ENCODE data around the gene HES2. TPM values are rescaled to one million over a fixed set of nuclear protein-coding genes. Genes with fewer than 3 reads are reported as not detected.

The HES2 gene
- total RNA-seq, 1 donor from 2014 or later, result 6.4 TPM

GRCh38 chr1:6462412-6463119, 42.8 kb upstream of the HES2 start:
- Histone ChIP-seq H3K9me3 (no peaks in the 10 kb centered on the region), H3K36me3 (peaks cover 9% of the 10 kb centered on the region), H3K4me3 (no peak overlapping the region), H3K27me3 (ENCODE audit: low read depth) (peaks cover 21% of the 10 kb centered on the region), H3K4me1 (no peaks in the 10 kb centered on the region), H3K27ac (no peak overlapping the region)
- no peak for TF ChIP-seq CTCF (IDR thresholded peaks at IDR 0.05)
- ATAC-seq (no peak), DNase-seq (no peak)
- intact Hi-C loops (cut with DNase I), result no loop called here

- peak overlapping the region; percentile 45 for H3K4me3 ChIP-seq
- ATAC-seq (no peak), DNase-seq (no peak)
- no peaks in the 10 kb centered on the region for H3K4me1 ChIP-seq
- H3K27ac ChIP-seq, result no peak overlapping the region
- intact Hi-C loops (cut with DNase I), result no loop called here
- no peaks in the 10 kb centered on the region for H3K9me3 ChIP-seq
- peaks cover 9% of the 10 kb centered on the region for H3K36me3 ChIP-seq
- no peak for TF ChIP-seq CTCF (IDR thresholded peaks at IDR 0.05)
- H3K27me3 ChIP-seq (ENCODE audit: low read depth), result peaks cover 24% of the 10 kb centered on the region
These were observed 42.1 kb upstream of the HES2 start for GRCh38 chr1:6461538-6462411.

- Histone ChIP-seq H3K36me3 (peaks cover 9% of the 10 kb centered on the region), H3K27ac (peak overlapping the region; percentile 67), H3K4me3 (peak overlapping the region; percentile 45), H3K9me3 (no peaks in the 10 kb centered on the region), H3K4me1 (no peaks in the 10 kb centered on the region), H3K27me3 (ENCODE audit: low read depth) (peaks cover 28% of the 10 kb centered on the region)
- intact Hi-C loops (cut with DNase I), result no loop called here
- no peak for TF ChIP-seq CTCF (IDR thresholded peaks at IDR 0.05)
- DNase-seq (no peak), ATAC-seq (no peak)
These were observed 41.4 kb upstream of the HES2 start for GRCh38 chr1:6461051-6461530.

GRCh38 chr1:6460301-6461050, 40.8 kb upstream of the HES2 start:
- TF ChIP-seq CTCF (IDR thresholded peaks at IDR 0.05), result no peak
- intact Hi-C loops (cut with DNase I), result no loop called here
- Histone ChIP-seq H3K4me1 (no peaks in the 10 kb centered on the region), H3K27ac (peak overlapping the region; percentile 67), H3K36me3 (peaks cover 9% of the 10 kb centered on the region), H3K4me3 (peak overlapping the region; percentile 45), H3K27me3 (ENCODE audit: low read depth) (peaks cover 34% of the 10 kb centered on the region), H3K9me3 (no peaks in the 10 kb centered on the region)
- DNase-seq (no peak), ATAC-seq (peak; percentile 24 to 37)

- peaks cover 35% of the 10 kb centered on the region for H3K27me3 ChIP-seq (ENCODE audit: low read depth)
- no peak for TF ChIP-seq CTCF (IDR thresholded peaks at IDR 0.05)
- H3K9me3 ChIP-seq, result no peaks in the 10 kb centered on the region
- peak overlapping the region; percentile 45 for H3K4me3 ChIP-seq
- H3K27ac ChIP-seq, result no peak overlapping the region
- ATAC-seq (peak in 1 of 2 donors; percentile 5), DNase-seq (no peak)
- peaks cover 9% of the 10 kb centered on the region for H3K36me3 ChIP-seq
- H3K4me1 ChIP-seq, result no peaks in the 10 kb centered on the region
- intact Hi-C loops (cut with DNase I), result no loop called here
These were observed 40.1 kb upstream of the HES2 start for GRCh38 chr1:6459850-6460265.
